GM19328 (cell line): ENCODE data around the gene DHX57.

Source experiments
- ATAC-seq: cut with Tn5 transposase; IDR thresholded peaks from one replicate; pipeline ENCODE4 v1.9.1; 2021; ENCODE audit warnings: mild to moderate bottlenecking, moderate library complexity; ENCODE audit not compliant: unreplicated experiment

The DHX57 gene

DNA sequence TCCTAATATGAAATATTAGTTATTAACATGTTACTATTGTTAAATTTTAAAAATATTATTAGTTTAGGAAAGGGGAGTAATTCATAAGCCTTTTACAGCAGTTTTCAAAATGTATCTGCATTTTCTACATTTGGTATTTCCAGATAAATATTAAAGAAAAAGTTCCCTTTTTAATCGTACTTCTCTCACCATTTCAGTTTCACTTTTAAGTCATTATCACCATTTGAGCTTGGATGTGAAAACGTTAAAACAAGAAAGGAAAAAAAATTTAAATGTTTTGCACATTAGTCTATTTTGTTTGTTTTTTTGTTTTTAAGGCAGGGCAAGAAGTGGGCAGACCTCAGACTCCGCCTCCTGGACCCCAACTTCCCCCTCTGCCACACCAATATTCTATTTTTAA, 121.2 kb downstream of the DHX57 start:
- no peak for ATAC-seq

- ATAC-seq = no peak
Observed at GRCh38 chr2:38754049-38754448, 121.7 kb downstream of the DHX57 start.

- peak; percentile 27 for ATAC-seq
Observed at GRCh38 chr2:38751596-38752410, 123.9 kb downstream of the DHX57 start.

DNA sequence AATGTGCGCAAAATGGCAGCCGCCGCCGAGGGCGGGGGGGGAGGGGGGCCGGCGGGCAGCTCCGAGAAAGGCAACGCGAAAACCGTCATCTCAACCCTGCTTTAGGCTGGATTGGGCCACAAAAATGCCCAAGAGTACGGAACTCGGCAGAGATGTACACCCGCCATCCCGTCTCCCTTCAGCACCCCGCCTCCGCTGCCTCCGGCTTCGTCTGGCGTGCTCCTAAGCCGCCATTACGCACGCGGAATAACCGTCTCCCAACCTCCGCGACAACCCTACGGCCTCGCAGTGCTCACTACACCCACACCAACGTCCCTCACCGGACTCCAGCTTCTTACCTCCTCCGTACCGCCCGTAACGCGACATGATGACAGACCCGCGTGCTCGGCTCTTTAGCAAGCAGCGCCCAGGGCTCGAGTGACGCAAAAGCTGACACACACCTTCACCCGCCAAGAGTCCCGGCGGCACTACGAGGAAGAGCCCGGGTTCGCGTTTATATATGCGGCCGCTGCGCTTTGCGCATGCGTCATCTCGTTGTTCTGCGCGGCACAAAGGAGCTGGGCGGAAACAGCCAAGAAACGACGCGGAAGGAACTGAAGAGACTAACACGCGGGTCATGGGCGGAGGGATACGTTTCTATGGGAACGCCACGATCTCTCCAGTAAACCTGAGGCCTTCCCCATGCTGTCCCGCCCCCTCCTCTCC, 124.7 kb downstream of the DHX57 start, which contains the start of gene SRSF7:
TSS of gene SRSF7 (minus strand) at position 471 of the 705 bp plus-strand sequence. CDS start at position 366, 105 bp downstream.
- peak; percentile 65 for ATAC-seq

- ATAC-seq = peak; percentile 35
Observed at GRCh38 chr2:38750011-38750890, 125.5 kb downstream of the DHX57 start.

DNA sequence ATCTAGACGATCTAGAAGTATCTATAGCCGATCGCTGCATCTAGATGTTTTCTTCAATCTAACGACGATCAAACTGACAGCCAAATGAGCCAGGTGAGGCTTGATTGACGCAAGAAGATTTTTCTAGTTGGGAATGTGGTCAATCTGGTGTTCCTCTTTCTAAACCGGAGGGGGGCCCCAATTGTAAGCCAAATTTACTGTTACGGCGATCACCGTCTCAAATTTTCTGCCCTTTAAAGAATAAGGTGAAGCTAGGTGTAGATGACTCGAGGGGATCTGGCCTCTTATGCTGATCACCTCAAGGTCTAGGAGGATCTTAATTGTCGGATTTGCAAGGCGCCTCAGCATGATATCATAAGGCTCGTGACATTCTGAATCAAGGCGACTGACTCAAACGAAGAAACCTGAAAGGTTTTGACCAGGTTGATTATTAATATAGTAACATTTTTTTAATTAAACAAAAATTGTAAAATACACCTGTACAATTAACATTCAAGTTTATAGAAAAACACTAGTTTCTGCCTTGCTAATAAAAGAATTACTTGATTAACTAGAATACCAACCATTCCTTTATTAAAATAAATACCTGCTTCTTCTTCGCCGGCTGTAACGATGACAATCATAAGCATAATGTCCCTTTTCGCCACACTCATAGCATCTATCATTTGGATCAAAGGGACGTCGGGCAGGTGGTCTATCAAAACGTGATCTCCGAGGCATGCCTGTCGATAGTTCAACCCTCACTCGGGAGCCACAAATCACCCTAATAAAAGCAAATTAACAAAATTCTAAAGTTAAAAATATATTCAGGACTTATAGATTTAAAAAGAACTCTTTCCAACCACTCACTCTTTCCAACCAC, 126.6 kb downstream of the DHX57 start:
- no peak for ATAC-seq

DNA sequence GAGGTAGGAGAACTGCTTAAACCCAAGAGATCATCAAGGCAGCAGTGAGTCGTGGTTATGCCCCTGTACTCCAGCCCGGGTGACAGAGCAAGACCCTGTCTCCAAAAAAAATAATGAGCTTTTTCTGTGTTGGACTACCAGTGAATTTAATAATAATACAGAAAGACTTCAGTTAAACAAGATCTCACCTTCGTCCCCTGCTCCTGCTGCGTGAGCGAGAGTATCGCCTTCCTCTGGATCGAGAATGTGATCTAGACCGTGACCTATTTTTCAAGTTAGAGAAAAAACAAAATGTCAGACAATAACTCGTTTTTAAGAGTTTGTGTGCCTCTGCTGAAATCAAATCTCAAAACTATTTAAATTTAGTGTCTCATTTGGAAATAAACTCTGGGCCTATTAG, 127.3 kb downstream of the DHX57 start:
- no peak for ATAC-seq

DNA sequence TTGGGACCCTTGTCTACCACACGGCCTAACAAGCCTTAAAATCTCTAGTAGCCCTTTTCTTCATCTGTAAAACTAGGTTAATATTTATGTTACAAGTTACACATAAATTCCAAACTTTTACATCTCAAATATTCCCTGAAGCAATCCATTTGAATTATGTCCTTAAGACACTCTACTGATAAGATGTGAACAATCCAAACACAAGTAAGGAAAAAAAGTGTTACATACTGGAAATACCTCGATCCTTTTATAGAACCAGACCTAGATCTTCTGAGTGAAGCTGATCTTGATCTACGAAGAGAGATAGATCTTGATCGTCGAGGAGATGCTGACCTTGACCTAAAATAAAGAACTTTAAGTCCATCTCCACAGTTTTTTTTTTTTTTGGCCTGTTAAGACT, 127.9 kb downstream of the DHX57 start:
- no peak for ATAC-seq
